Inferior parietal cortex (tissue), 1 donor: ENCODE data around the gene CLEC6A.
"Not testable (repeated sequence)": the region's sequence is repeated elsewhere in the genome, so short reads cannot be mapped to it uniquely, and the experiment has no call there.

Source experiments
- DNase-seq: peaks from one replicate; pipeline ENCODE4 v3.0.0-alpha.2; 2016; ENCODE audit errors: extremely low spot score

Gene CLEC6A

GRCh38 chr12:8495671-8496070, 39.9 kb downstream of the CLEC6A start:
- DNase-seq = not testable (repeated sequence)

DNA sequence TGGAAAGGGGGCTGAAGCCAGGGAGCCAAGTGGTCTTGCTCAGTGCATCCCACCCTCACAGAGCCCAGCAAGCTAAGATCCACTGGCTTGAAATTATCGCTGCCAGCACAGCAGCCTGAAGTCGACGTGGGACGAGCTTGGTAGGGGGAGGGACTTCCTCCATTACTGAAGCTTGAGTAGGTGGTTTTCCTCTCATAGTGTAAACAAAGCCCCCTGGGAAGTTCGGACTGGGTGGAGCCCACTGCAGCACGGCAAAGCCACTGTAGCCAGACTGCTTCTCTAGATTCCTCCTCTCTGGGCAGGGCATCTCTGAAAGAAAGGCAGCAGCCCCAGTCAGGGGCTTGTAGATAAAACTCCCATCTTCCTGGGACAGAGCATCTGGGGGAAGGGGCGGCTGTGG, 40.3 kb downstream of the CLEC6A start:
- DNase-seq = not testable (repeated sequence)

DNA sequence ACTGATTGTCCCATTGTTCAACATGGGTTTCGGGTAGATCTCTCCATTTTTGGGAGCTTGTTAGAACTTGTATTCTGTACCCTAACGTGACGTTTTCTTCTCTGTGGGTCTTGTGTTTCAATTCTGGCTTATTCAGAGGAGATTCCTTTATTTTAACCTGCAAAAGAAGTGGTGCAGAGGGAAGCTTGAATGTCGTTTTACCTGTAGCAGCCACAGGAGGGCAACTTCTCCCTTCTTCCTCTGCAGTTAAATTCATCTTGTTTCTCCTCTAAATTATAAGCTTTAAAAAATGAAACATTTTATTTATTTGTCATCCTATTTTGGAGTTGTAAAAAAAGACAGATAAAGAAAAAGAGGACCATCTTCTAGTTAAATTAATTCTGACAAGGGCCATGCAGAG, 43.9 kb downstream of the CLEC6A start:
- no peak for DNase-seq

- no peak for DNase-seq
Measured at GRCh38 chr12:8501720-8502119, 46.0 kb downstream of the CLEC6A start.

- no peak for DNase-seq
Measured at GRCh38 chr12:8504351-8504750, 48.6 kb downstream of the CLEC6A start.

DNA sequence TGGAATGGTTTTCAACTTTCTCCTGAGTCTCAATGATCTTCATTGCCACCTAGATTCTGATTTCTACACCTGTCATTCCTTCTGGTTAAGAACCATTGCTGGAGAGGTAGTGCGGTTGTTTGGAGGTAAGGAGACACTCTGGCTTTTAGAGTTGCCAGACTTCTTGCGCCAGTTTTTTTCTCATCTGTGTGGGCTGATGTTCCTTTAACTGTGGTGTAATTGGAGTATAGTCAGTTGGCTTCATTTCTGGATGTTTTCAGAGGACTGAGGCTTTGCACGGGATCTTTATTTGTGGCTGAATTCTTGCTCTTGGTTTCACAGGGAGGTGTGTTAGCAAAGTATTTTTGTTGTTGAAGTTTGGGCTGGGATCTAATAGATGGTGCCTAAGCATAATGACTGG, 51.8 kb downstream of the CLEC6A start:
- DNase-seq = no peak

DNA sequence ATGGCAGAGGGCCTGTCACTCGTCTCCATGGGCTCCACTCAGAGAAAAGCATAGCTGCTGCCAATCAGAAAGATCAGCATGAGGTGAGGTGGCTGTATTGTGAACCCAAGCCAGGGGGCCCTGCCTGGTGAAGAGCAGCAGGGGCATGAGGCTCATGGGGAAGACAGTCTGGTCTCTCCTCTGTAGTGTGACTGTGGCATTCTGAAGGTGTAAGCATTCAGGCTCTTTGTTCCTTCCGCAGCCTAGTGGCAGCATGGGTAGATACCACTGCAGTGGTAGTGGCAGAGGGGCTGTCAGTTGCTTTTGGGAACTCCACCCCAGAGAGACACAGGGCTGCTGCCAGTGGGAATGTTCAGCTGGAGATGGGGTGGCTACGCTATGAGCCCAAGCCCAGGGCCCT, 52.5 kb downstream of the CLEC6A start:
- DNase-seq = no peak

- no peak for DNase-seq
Measured at GRCh38 chr12:8508910-8509841, 53.4 kb downstream of the CLEC6A start.

DNA sequence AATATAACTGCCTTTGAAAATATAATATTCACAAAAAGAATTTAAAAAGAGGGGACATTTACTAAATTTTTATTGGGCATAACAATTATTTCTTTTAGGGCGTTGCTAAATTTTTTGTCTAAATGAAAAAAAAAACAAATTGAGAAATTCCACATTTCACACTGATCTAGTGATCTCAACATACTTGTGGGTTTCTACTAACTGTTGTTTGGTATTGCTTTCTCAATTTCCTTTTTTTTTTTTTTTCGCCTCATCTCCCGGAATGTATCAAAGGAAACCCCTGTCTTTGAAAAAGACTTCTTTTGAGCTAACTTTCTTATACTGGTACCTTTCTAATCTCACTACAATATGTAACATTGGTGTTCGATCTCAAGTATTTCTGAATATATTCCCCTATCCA, 57.5 kb downstream of the CLEC6A start, which contains the start of gene CLEC4D:
CLEC4D (plus strand) TSS at position 248 of the 400 bp plus-strand sequence. CDS start 230 bp downstream, outside the sequence.
- no peak for DNase-seq

DNA sequence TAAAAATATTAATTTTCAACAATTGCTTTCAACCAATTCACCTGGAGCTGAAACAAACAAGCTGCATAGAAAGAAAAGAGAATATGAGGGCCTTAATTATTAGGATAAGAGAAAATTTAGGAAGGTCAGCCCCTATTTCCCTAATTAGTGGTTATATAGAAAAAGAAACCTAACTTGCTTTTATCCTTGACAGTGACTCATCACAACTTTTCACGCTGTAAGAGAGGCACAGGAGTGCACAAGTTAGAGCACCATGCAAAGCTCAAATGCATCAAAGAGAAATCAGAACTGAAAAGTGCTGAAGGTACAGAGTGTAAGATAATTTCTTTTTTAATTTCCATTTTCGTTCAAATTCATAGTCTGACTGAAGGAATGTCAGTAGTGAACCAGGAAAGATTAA, 62.2 kb downstream of the CLEC6A start:
- no peak for DNase-seq

GRCh38 chr12:8519171-8519570, 63.4 kb downstream of the CLEC6A start:
- DNase-seq = no peak

- DNase-seq = no peak
Measured at GRCh38 chr12:8527250-8528130, 71.7 kb downstream of the CLEC6A start.
